Measurements from ENCODE around the gene DDX59.

The DDX59 gene

DNA sequence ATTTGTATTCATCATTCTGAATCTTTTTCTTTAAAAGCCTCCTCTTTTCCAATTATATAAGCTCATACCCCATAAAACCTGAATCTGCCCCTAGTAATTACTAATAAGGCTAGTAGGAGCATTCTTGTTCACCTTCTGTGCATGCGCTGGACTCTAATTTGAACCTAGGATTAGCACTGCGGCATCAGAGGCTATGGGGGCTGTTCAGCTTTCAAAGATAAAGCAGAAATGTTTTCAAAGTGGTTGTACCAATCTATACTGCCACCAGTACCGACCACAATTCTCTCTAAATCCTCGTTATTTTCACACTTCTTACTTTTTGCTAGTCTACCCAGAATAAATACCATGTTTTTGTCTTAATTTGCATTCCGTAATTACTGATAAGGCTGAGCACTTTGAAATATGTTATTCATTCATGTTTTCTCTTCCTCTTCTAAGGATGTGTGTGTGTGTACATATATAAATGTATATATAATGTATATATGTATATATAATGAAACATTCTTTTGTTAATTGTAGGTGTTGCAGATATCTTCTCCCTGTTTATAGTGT lies 1.6 kb upstream of the DDX59 start:
- DNase-seq (ENCODE audit: low read depth in 2 of 2): no peak

- DNase-seq (ENCODE audit: low read depth in 2 of 2): no peak
Observed at GRCh38 chr1:200670242-200671118, 773 bp upstream of the DDX59 start.

GRCh38 chr1:200668514-200669313 lies 993 bp downstream of the DDX59 start:
- no peak for DNase-seq (ENCODE audit: low read depth in 2 of 2)

DNA sequence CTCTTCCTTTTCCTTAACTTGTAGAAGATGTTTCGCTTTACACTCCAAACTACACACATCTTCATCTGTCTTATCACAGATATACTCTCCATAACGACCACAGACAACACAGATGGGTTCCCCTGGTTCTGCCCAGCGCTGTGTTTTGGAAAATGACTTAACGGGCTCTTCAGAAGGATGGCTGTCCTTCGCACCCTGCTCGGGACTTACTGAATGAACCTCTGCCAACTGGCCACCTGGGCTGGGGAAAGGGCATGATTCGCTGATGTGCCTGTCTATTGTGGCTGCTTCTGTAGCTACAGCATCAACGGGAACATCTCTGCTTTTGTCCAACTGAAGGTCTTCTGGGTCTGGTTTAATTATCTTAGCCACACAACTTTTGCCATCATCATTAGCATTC lies 3.4 kb downstream of the DDX59 start:
- no peak for DNase-seq (ENCODE audit: low read depth in 2 of 2)

DNA sequence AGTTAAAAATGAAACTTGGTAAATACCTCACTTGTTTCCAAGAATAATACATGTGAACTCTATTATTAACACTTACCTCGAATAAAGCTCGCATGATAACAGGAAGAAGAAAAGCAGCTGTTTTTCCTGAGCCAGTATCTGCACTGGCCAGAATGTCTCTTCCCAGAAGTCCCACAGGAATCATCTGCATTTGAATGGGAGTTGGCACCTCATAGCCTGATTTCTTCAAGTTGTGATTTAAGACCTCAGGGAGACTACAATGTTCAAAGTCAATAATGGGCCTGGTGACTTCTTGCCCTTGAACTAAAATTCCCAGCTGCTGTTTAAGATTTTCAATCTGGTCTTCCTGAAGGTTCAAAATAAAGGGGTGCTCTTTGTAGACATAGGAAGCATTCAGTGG lies 3.8 kb downstream of the DDX59 start:
- DNase-seq (ENCODE audit: low read depth in 2 of 2): no peak

- no peak for DNase-seq (ENCODE audit: low read depth in 2 of 2)
Observed at GRCh38 chr1:200660719-200661118, 9.0 kb downstream of the DDX59 start.

- DNase-seq (ENCODE audit: low read depth in 2 of 2): no peak
Observed at GRCh38 chr1:200659269-200659668, 10.4 kb downstream of the DDX59 start.

DNA sequence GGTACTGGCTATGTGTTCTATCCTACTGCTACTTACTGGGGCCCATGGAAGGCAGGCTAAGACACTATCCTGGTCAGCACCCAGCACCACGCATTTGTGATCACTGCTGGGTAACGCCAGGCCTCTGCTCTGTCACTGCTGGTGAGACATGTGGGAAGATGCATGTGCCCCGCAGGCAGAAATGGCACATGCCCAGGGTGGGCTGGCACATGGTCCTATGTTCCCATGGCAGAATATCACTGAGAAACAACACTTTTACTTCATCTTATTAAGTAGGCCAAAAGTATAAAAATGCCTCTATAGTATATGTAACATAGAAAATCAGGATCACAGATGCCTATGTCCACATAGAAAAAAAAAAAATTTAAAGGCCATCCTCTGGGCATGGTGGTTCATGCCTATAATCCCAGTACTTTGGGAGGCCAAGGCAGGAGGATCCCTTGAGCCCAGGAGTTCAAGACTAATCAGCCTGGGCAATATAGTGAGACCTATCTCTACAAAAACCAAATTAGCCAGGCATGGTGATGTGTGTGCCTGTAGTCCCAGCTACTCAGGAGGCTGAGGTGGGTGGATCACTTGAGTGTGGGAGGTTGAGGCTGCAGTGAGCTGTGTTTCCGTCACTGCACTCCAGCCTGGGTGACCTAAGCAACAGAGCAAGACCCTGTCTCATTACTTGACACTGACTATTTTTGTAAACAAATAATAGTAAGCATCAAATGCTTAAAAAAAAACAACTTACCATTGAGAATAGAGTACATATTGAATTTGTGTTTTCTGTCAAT lies 11.5 kb downstream of the DDX59 start:
- no peak for DNase-seq (ENCODE audit: low read depth in 2 of 2)

- DNase-seq (ENCODE audit: low read depth in 2 of 2): no peak
Observed at GRCh38 chr1:200654660-200655059, 15.0 kb downstream of the DDX59 start.

DNA sequence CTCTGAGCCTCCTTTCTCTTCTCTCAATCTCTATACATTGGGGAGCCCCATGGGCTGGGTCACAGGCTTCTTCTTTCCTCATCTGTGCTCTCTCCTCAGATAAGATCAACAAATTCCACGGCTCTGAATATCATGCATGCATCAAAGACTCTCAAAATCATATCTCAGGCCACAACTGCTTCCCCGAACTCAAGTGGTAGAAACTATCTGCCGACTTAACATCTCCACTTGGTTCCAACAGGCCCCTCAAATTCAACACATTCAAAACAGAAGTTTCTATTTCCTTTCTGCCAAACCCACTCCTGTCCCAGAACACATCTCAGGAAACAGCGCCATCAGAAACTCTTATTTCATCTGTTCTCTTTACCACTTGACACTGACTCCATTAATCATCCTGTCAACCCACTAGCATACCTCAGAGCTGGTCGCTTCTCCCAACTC lies 16.7 kb downstream of the DDX59 start:
- no peak for DNase-seq (ENCODE audit: low read depth in 2 of 2)

DNA sequence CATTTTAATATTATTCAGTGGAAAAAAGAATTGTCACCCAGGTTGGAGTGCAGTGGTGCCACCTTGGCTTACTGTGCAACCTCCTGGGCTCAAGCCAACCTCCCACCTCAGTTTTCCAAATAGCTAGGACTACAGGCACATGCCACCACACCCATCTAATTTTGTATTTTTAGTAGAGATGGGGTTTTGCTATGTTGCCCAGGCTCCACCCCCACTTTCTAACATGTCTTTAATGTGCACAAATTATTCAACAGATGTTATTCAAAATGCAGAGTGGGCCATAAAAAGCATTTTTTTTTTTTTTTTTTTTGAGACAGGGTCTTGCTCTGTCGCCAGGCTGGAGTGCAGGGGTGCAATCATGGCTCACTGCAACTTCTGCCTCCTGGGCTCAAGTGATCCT lies 17.3 kb downstream of the DDX59 start:
- no peak for DNase-seq (ENCODE audit: low read depth in 2 of 2)

GRCh38 chr1:200646515-200646914 lies 23.2 kb downstream of the DDX59 start:
- no peak for DNase-seq (ENCODE audit: low read depth in 2 of 2)

- no peak for DNase-seq (ENCODE audit: low read depth in 2 of 2)
Observed at GRCh38 chr1:200644021-200644420, 25.7 kb downstream of the DDX59 start.

DNA sequence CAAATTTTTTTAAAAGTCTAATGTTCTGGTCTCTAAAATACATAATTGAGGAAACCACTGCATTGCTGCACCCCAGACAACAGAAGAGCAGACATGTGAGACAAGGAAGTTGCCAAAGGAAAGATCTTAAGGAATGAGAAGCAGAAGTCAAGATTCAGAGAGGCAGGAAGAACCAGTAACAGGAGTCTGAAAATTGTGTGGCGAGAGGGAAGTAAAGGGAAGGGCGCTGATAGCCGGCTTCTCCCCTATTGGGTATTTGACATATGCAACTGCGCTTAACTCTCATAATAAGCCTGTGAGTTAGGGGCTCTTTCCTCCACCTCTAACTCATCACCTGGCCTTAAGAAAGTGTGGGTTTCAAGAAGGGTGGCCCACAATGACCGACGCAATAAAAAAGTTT lies 27.2 kb downstream of the DDX59 start:
- DNase-seq (ENCODE audit: low read depth in 2 of 2): no peak

DNA sequence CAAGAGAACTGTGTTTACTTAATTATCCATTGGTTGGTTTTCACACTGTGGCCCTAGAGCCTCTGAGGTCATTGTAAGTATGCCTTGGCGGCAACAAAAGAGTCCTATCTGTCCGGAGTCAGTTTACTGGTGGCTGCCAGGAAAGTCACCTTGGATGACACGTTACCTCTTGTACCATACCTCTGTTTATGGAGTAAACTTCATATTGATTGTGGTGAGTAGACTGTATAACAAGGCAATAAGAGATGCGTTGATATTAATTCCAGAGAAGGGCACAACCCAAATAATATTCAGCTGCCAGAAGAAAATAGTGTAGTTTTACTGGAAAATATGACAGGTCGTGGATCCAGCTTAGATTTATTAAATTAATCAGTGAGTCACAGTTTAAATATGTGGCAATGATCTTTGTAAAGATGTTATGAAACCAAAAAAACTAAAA lies 28.7 kb downstream of the DDX59 start:
- DNase-seq (ENCODE audit: low read depth in 2 of 2): no peak

- DNase-seq (ENCODE audit: low read depth in 2 of 2): no peak
Observed at GRCh38 chr1:200640373-200640962, 29.2 kb downstream of the DDX59 start.

- DNase-seq (ENCODE audit: low read depth in 2 of 2): no peak
Observed at GRCh38 chr1:200638073-200638472, 31.6 kb downstream of the DDX59 start.

- no peak for DNase-seq (ENCODE audit: low read depth in 2 of 2)
Observed at GRCh38 chr1:200636681-200637080, 33.0 kb downstream of the DDX59 start.

GRCh38 chr1:200634261-200635122 lies 35.2 kb downstream of the DDX59 start:
- no peak for DNase-seq (ENCODE audit: low read depth in 2 of 2)

DNA sequence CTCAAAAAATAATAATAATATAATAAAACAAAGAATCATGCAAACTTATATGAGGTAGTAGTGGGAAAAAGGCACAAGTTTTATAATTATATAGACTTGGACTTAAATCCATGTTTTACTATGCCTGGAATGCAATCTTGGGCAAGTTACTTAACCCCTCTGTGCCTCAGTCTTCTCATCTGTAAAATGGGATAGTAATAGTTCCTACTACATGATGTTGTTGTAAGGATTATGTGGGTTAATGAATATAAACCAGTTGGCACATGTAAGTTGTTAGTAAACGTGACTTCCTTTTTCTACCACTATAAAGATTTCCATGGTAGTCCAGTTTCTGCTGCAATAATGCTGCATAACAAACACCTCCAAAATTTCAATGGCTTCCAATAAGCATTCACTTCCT lies 38.3 kb downstream of the DDX59 start:
- DNase-seq (ENCODE audit: low read depth in 2 of 2): no peak
